HepG2 (cell line): ENCODE data around the gene SAP130. TPM values are rescaled to one million over a fixed set of nuclear protein-coding genes. Genes with fewer than 3 reads are reported as not detected.

ENCODE experiments used
- ATAC-seq: fragments of 200-7000 bp; cut with Tn5 transposase; 3 replicates; pipeline ENCODE4 v1.9.1; 2020; ENCODE audit warnings: mild to moderate bottlenecking, moderate library complexity
- BruUV-seq: library from RNA; stranded (reverse); fragments of 400-500 nt; replicated peaks from 2 replicates; lab custom pipeline; 2021; lab: Mats Ljungman, UMichigan
- CTCF ChIA-PET: fragments of 300-600 bp; formaldehyde crosslinking; extraction: SDS; loops from one replicate; lab custom pipeline; 2021; ENCODE audit warnings: low total read pairs, inconsistent platforms, low intra/inter-chr PET ratio; lab: Yijun Ruan, JAX
- POLR2A ChIA-PET: fragments of 350-600 bp; sonication (Branson Sonifier 250); formaldehyde crosslinking; loops from one replicate; lab custom pipeline; 2020; ENCODE audit warnings: antibody characterized with exemption, inconsistent platforms; lab: Yijun Ruan, JAX
- DNase-seq: peaks from one replicate; pipeline ENCODE4 v3.0.0-alpha.2; 2015; ENCODE audit warnings: low spot score
- FAIRE-seq: peaks from 3 replicates; lab custom pipeline; 2011; peaks lifted over from hg19 to GRCh38; lab: Jason Lieb, UNC
- H2AFZ ChIP-seq: one replicate; pipeline ENCODE4 v1.6.1; 2011; ENCODE audit warnings: low read length, inconsistent platforms
- H3K27ac ChIP-seq: fragments of 300-600 bp; 3 replicates; pipeline ENCODE4 v1.8.0; 2011; ENCODE audit warnings: mixed run types, mild to moderate bottlenecking, mixed read lengths, low read length, inconsistent platforms; ENCODE audit not compliant: insufficient read depth; ENCODE audit errors: extremely low read length
- H3K27me3 ChIP-seq, 2 experiments: fragments of 200-600 bp in 1 of 2; 2 replicates in 1 of 2; 3 replicates in 1 of 2; pipeline versions ENCODE4 v1.6.0 to v1.8.0; 2011; ENCODE audit warnings: low read length in 2 of 2, mild to moderate bottlenecking in 2 of 2, moderate library complexity in 2 of 2, inconsistent platforms in 1 of 2; ENCODE audit not compliant: insufficient read depth in 2 of 2, control insufficient read depth in 1 of 2
- H3K36me3 ChIP-seq, 2 experiments: fragments of 200-600 bp in 1 of 2; replicated peaks in 1 of 2; 2 replicates in 1 of 2; 3 replicates in 1 of 2; pipeline versions ENCODE4 v1.5.1 to v1.8.0; 2011; ENCODE audit warnings: low read length in 2 of 2, inconsistent platforms in 1 of 2; ENCODE audit not compliant: insufficient read depth in 2 of 2, control insufficient read depth in 1 of 2
- H3K4me1 ChIP-seq: 2 replicates; pipeline ENCODE4 v1.5.1; 2012; ENCODE audit warnings: low read length, inconsistent platforms; ENCODE audit not compliant: insufficient read depth
- H3K4me2 ChIP-seq: 2 replicates; pipeline ENCODE4 v1.6.0; 2011; ENCODE audit warnings: low read depth, low read length, inconsistent platforms
- H3K4me3 ChIP-seq, 3 experiments: fragments of 200-600 bp in 1 of 3; sonication (generic), shearing (Covaris generic) in 1 of 3; replicated peaks in 1 of 3; 2 replicates each; pipeline ENCODE4 v1.5.1; 2011 to 2016; ENCODE audit warnings: low read length in 3 of 3, inconsistent platforms in 2 of 3, low read depth in 2 of 3, mild to moderate bottlenecking in 2 of 3, control low read depth in 1 of 3, mixed read lengths in 1 of 3; ENCODE audit not compliant: insufficient read depth in 1 of 3
- H3K79me2 ChIP-seq: one replicate; pipeline ENCODE4 v1.6.1; 2011; ENCODE audit warnings: low read length, inconsistent platforms; ENCODE audit not compliant: insufficient read depth
- H3K9ac ChIP-seq: 2 replicates; pipeline ENCODE4 v1.6.0; 2011; ENCODE audit warnings: mild to moderate bottlenecking, low read depth, low read length, inconsistent platforms; ENCODE audit not compliant: insufficient read depth
- H3K9me3 ChIP-seq: 2 replicates; pipeline ENCODE4 v1.5.1; 2012; ENCODE audit warnings: mild to moderate bottlenecking, low read length
- H4K20me1 ChIP-seq: 2 replicates; pipeline ENCODE4 v1.6.0; 2011; ENCODE audit warnings: inconsistent platforms, mild to moderate bottlenecking, low read length, moderate library complexity; ENCODE audit not compliant: insufficient read depth
- GLI4 ChIP-seq: sonication (generic); formaldehyde crosslinking; IDR thresholded peaks from 2 replicates; pipeline ENCODE4 v1.5.1; 2020; ENCODE audit warnings: missing genetic modification reagents, mild to moderate bottlenecking, moderate library complexity, borderline replicate concordance
- HCFC1 ChIP-seq: fragments of 150-350 bp; IDR thresholded peaks from 2 replicates; pipeline ENCODE4 v1.6.1; 2014; ENCODE audit warnings: low read depth, low read length
- HOXA5 ChIP-seq: sonication (generic); formaldehyde crosslinking; IDR thresholded peaks from 2 replicates; pipeline ENCODE4 v1.4.0; 2020; ENCODE audit warnings: missing genetic modification reagents
- PCBP1 ChIP-seq: fragments of 200-400 bp; formaldehyde crosslinking; IDR thresholded peaks from 2 replicates; pipeline ENCODE4 v1.6.1; 2017; ENCODE audit warnings: mild to moderate bottlenecking, low read depth, low read length, borderline replicate concordance
- TGIF2 ChIP-seq: IDR thresholded peaks from 2 replicates; pipeline ENCODE4 v1.6.1; 2016; ENCODE audit warnings: control low read depth, missing compliant biosample characterization
- ZNF253 ChIP-seq: sonication (generic); formaldehyde crosslinking; IDR thresholded peaks from 2 replicates; pipeline ENCODE4 v1.8.0; 2022; ENCODE audit warnings: mild to moderate bottlenecking, missing genetic modification reagents, borderline replicate concordance
- ZNF276 ChIP-seq: sonication (generic); formaldehyde crosslinking; IDR thresholded peaks from 2 replicates; pipeline ENCODE4 v1.4.0; 2020; ENCODE audit warnings: mild to moderate bottlenecking, low read depth, missing genetic modification reagents
- ZNF616 ChIP-seq: sonication (generic); formaldehyde crosslinking; IDR thresholded peaks from 2 replicates; pipeline ENCODE4 v1.5.0; 2020; ENCODE audit warnings: low read depth, mild to moderate bottlenecking, missing genetic modification reagents
- WGBS: methylation state at CpG from one replicate; pipeline ENCODE4 v1.1.6; 2017; ENCODE audit warnings: low lambda C conversion rate; 5-methylcytosine and 5-hydroxymethylcytosine counted together
- in situ Hi-C: cut with HindIII; loops from 2 replicates; pipeline ENCODE4 v1.10.0; 2017; ENCODE audit warnings: low pct_unique_long_range_greater_than_20kb; ENCODE audit not compliant: extremely low pct_ligation_motif_present
- intact Hi-C: fragments of 100-400 bp; cut with micrococcal nuclease; formaldehyde crosslinking; loops from one replicate; pipeline ENCODE4 v1.10.0; 2022; ENCODE audit not compliant: unreplicated experiment
- polyA plus RNA-seq, 8 experiments: library from polyadenylated mRNA; depleted of rRNA in 3 of 8; stranded (reverse) in 7 of 8; unstranded in 1 of 8; fragments of >200 nt; fragmentation: Illumina TruSeq in 4 of 8; extraction: Trizol in 4 of 8; gene quantifications; 2 replicates each; pipeline versions ENCODE4 v1.2.1 to v1.2.3, GENCODE V29; 2011 to 2016; ENCODE audit warnings: low read depth in 4 of 8, missing spikeins in 1 of 8, mixed read lengths in 1 of 8; ENCODE audit not compliant: insufficient read depth in 1 of 8
- total RNA-seq, 5 experiments: library from RNA; depleted of rRNA; stranded (reverse); fragments of >200 nt; fragmentation: Illumina TruSeq; extraction: Trizol; gene quantifications; 2 replicates each; pipeline ENCODE4 v1.2.3, GENCODE V29; 2016; ENCODE audit warnings: low read depth in 1 of 5

SAP130 gene
- total and polyA plus RNA-seq, 2 of the 13 experiments (the other 11 are each of a cell fraction or from before 2014, with no cell fraction given): 11.1 to 18.6 TPM

GRCh38 chr2:127968610-127969339, 59.1 kb downstream of the SAP130 start:
- no peak overlapping the region for H3K4me2 ChIP-seq
- DNase-seq (no peak), ATAC-seq (no peak), FAIRE-seq (no peak)
- in situ Hi-C loops: no loop called here
- no peaks in the 10 kb centered on the region for H3K4me1 ChIP-seq
- ChIA-PET CTCF (no interaction called here), POLR2A (no interaction called here)
- 97% methylated on average over 11 of the region's 11 CpGs for WGBS
- TF ChIP-seq HOXA5 (CRISPR knock-in tag) (no peak), GLI4 (CRISPR knock-in tag) (no peak), ZNF616 (CRISPR knock-in tag) (no peak), HCFC1 (no peak), TGIF2 (no peak), ZNF276 (CRISPR knock-in tag) (no peak), ZNF253 (CRISPR knock-in tag) (no peak), PCBP1 (no peak)
- H3K27ac ChIP-seq: no peak overlapping the region
- H3K79me2 ChIP-seq: no peaks in the 10 kb centered on the region
- no TSS peak for BruUV-seq
- H3K4me3 ChIP-seq: no peak overlapping the region
- H4K20me1 ChIP-seq: no peaks in the 10 kb centered on the region
- H3K9ac ChIP-seq: no peak overlapping the region
- peaks cover 13 to 41% of the 10 kb centered on the region in 2 experiments; a peak in 4 of 5 replicates for H3K36me3 ChIP-seq
- no peaks in the 10 kb centered on the region for H3K27me3 ChIP-seq
- H3K9me3 ChIP-seq: no peaks in the 10 kb centered on the region
- intact Hi-C loops: no loop called here
- H2AFZ ChIP-seq: no peak overlapping the region
